ENCODE data around the gene LINS1. TPM values are rescaled to one million over a fixed set of nuclear protein-coding genes. Genes with fewer than 3 reads are reported as not detected.

LINS1 gene
- total RNA-seq, 1 donor from 2014 or later: 17.0 TPM

- DNase-seq (ENCODE audit: low spot score in 2 of 2, unreplicated experiment in 2 of 2): no peak
- H3K9me3 Mint-ChIP-seq: no peaks in the 10 kb centered on the region
- H3K27ac Mint-ChIP-seq: no peak overlapping the region
- peaks cover 5% of the 10 kb centered on the region for H3K36me3 Mint-ChIP-seq
- H3K27me3 Mint-ChIP-seq (ENCODE audit: low read depth): no peaks in the 10 kb centered on the region
- peaks cover 21% of the 10 kb centered on the region for H3K4me1 Mint-ChIP-seq
- H3K4me3 Mint-ChIP-seq: no peak overlapping the region
- no peak for TF ChIP-seq CTCF (IDR thresholded peaks at IDR 0.05; ENCODE audit: unreplicated experiment)
These were observed 821 bp downstream of the LINS1 start for GRCh38 chr15:100601163-100601562.

- Mint-ChIP-seq H3K9me3 (no peaks in the 10 kb centered on the region), H3K4me3 (no peak overlapping the region), H3K4me1 (peaks cover 16% of the 10 kb centered on the region), H3K27ac (no peak overlapping the region), H3K27me3 (ENCODE audit: low read depth) (no peaks in the 10 kb centered on the region), H3K36me3 (no peaks in the 10 kb centered on the region)
- no peak for TF ChIP-seq CTCF (IDR thresholded peaks at IDR 0.05; ENCODE audit: unreplicated experiment)
- no peak for DNase-seq (ENCODE audit: low spot score in 2 of 2, unreplicated experiment in 2 of 2)
These were observed 3.3 kb downstream of the LINS1 start for GRCh38 chr15:100598655-100599054.

- H3K27me3 Mint-ChIP-seq (ENCODE audit: low read depth): no peaks in the 10 kb centered on the region
- H3K9me3 Mint-ChIP-seq: no peaks in the 10 kb centered on the region
- H3K4me3 Mint-ChIP-seq: no peak overlapping the region
- peaks cover 8% of the 10 kb centered on the region for H3K4me1 Mint-ChIP-seq
- no peak for TF ChIP-seq CTCF (IDR thresholded peaks at IDR 0.05; ENCODE audit: unreplicated experiment)
- no peaks in the 10 kb centered on the region for H3K36me3 Mint-ChIP-seq
- DNase-seq (ENCODE audit: low spot score in 2 of 2, unreplicated experiment in 2 of 2): no peak
- no peak overlapping the region for H3K27ac Mint-ChIP-seq
These were observed 4.1 kb downstream of the LINS1 start for GRCh38 chr15:100597862-100598261.

- no peak for DNase-seq (ENCODE audit: low spot score in 2 of 2, unreplicated experiment in 2 of 2)
- TF ChIP-seq CTCF (IDR thresholded peaks at IDR 0.05; ENCODE audit: unreplicated experiment): no peak
- H3K27ac Mint-ChIP-seq: no peak overlapping the region
- no peak overlapping the region for H3K4me3 Mint-ChIP-seq
- H3K4me1 Mint-ChIP-seq: peaks cover 7% of the 10 kb centered on the region
- peaks cover 7% of the 10 kb centered on the region for H3K36me3 Mint-ChIP-seq
- no peaks in the 10 kb centered on the region for H3K27me3 Mint-ChIP-seq (ENCODE audit: low read depth)
- peaks cover 5% of the 10 kb centered on the region for H3K9me3 Mint-ChIP-seq
These were observed 5.2 kb downstream of the LINS1 start for GRCh38 chr15:100596792-100597191.

GRCh38 chr15:100595964-100596363, 6.0 kb downstream of the LINS1 start:
- DNase-seq (ENCODE audit: low spot score in 2 of 2, unreplicated experiment in 2 of 2): no peak
- Mint-ChIP-seq H3K27me3 (ENCODE audit: low read depth) (no peaks in the 10 kb centered on the region), H3K27ac (no peak overlapping the region), H3K4me1 (peaks cover 7% of the 10 kb centered on the region), H3K36me3 (peaks cover 13% of the 10 kb centered on the region), H3K4me3 (no peak overlapping the region), H3K9me3 (peaks cover 8% of the 10 kb centered on the region)
- no peak for TF ChIP-seq CTCF (IDR thresholded peaks at IDR 0.05; ENCODE audit: unreplicated experiment)

GRCh38 chr15:100593431-100593830, 8.6 kb downstream of the LINS1 start:
- no peak overlapping the region for H3K4me3 Mint-ChIP-seq
- TF ChIP-seq CTCF (IDR thresholded peaks at IDR 0.05; ENCODE audit: unreplicated experiment): no peak
- peaks cover 21% of the 10 kb centered on the region for H3K36me3 Mint-ChIP-seq
- no peak overlapping the region for H3K27ac Mint-ChIP-seq
- peaks cover 24% of the 10 kb centered on the region for H3K9me3 Mint-ChIP-seq
- no peaks in the 10 kb centered on the region for H3K27me3 Mint-ChIP-seq (ENCODE audit: low read depth)
- DNase-seq (ENCODE audit: low spot score in 2 of 2, unreplicated experiment in 2 of 2): no peak
- peaks cover 7% of the 10 kb centered on the region for H3K4me1 Mint-ChIP-seq

Measured in mesothelial cell of epicardium (in vitro differentiated cells).